ENCODE measurements around the gene IDS.

DNA sequence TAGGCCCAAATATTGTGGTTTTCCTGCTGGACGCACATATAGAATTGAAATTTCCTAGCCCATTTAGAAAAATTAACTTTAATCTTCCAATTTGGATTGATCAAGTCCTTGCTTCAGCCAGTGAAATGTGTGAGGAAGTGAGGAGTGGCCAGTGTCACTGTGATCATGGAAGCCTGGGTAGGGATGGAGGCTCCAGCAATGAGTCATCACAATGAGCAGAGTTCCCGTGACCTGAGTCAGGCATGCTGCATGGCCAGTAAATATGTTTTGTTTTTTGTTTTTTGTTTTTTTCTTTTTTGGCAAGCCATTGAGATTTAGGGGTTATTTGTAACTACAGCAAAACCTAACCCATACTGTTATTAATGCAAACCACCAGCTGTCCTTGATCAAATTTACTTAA lies 52.1 kb downstream of the IDS start:
- TF ChIP-seq, protein P1, sequence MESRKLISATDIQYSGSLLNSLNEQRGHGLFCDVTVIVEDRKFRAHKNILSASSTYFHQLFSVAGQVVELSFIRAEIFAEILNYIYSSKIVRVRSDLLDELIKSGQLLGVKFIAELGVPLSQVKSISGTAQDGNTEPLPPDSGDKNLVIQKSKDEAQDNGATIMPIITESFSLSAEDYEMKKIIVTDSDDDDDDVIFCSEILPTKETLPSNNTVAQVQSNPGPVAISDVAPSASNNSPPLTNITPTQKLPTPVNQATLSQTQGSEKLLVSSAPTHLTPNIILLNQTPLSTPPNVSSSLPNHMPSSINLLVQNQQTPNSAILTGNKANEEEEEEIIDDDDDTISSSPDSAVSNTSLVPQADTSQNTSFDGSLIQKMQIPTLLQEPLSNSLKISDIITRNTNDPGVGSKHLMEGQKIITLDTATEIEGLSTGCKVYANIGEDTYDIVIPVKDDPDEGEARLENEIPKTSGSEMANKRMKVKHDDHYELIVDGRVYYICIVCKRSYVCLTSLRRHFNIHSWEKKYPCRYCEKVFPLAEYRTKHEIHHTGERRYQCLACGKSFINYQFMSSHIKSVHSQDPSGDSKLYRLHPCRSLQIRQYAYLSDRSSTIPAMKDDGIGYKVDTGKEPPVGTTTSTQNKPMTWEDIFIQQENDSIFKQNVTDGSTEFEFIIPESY (IDR thresholded peaks at IDR 0.05; ENCODE audit: borderline replicate concordance, low read depth), result no peak
- TF ChIP-seq POLR2AphosphoS5 (IDR thresholded peaks at IDR 0.05; ENCODE audit: low read depth, low read length) (no peak), NFIC (IDR thresholded peaks at IDR 0.05; ENCODE audit: borderline replicate concordance) (no peak), YY1 (IDR thresholded peaks at IDR 0.05; ENCODE audit: low read depth) (no peak), EP300 (IDR thresholded peaks at IDR 0.05; ENCODE audit: borderline replicate concordance in 1 of 2, low read depth in 1 of 2, low read length in 1 of 2) (no peak), NRF1 (IDR thresholded peaks at IDR 0.05; ENCODE audit: low read depth, low read length) (no peak), TAF1 (IDR thresholded peaks at IDR 0.05; ENCODE audit: borderline replicate concordance, low read depth, low read length) (no peak)
- TF ChIP-seq, protein P2, sequence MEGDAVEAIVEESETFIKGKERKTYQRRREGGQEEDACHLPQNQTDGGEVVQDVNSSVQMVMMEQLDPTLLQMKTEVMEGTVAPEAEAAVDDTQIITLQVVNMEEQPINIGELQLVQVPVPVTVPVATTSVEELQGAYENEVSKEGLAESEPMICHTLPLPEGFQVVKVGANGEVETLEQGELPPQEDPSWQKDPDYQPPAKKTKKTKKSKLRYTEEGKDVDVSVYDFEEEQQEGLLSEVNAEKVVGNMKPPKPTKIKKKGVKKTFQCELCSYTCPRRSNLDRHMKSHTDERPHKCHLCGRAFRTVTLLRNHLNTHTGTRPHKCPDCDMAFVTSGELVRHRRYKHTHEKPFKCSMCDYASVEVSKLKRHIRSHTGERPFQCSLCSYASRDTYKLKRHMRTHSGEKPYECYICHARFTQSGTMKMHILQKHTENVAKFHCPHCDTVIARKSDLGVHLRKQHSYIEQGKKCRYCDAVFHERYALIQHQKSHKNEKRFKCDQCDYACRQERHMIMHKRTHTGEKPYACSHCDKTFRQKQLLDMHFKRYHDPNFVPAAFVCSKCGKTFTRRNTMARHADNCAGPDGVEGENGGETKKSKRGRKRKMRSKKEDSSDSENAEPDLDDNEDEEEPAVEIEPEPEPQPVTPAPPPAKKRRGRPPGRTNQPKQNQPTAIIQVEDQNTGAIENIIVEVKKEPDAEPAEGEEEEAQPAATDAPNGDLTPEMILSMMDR (IDR thresholded peaks at IDR 0.05), result no peak
- TF ChIP-seq, protein P3, sequence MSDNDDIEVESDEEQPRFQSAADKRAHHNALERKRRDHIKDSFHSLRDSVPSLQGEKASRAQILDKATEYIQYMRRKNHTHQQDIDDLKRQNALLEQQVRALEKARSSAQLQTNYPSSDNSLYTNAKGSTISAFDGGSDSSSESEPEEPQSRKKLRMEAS (IDR thresholded peaks at IDR 0.05; ENCODE audit: low read depth), result no peak

Data from SK-N-SH (cell line).